ENCODE measurements around the gene TSEN2.

DNA sequence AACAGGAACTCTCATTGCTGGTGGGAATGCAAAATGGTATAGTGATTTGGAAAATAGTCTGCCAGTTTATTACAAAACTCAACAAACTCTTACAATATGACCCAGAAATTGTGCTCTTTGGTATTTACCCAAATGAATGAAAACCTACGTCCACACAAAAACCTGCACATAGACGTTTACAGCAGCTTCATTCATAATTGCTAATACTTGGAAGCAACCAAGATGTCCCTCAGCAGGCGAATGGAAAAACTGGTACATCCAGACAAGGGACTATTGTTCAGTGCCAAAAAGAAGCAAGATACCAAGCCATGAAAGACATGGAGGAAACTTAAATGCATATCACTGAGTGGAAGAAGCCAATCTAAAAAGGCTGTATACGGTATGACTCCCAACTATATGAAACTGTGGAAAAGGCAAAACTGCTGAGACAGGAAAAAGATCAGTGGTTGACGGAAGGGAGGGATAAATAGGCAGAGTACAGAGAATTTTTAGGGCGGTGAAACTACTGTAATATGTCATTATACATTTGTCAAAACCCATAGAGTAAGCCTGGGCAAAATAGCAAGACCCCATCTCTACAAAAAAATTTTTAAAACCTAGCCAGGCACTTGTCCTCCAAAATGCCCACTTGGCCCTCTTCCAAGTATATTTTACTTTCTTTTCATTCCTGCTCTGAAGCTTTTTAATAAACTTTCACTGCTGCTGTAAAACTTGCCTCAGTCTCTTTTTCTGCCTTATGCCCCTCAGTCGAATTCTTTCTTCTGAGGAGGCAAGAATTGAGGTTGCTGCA is 65.9 kb downstream of the TSEN2 start:
- TF ChIP-seq, protein P1, sequence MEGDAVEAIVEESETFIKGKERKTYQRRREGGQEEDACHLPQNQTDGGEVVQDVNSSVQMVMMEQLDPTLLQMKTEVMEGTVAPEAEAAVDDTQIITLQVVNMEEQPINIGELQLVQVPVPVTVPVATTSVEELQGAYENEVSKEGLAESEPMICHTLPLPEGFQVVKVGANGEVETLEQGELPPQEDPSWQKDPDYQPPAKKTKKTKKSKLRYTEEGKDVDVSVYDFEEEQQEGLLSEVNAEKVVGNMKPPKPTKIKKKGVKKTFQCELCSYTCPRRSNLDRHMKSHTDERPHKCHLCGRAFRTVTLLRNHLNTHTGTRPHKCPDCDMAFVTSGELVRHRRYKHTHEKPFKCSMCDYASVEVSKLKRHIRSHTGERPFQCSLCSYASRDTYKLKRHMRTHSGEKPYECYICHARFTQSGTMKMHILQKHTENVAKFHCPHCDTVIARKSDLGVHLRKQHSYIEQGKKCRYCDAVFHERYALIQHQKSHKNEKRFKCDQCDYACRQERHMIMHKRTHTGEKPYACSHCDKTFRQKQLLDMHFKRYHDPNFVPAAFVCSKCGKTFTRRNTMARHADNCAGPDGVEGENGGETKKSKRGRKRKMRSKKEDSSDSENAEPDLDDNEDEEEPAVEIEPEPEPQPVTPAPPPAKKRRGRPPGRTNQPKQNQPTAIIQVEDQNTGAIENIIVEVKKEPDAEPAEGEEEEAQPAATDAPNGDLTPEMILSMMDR (IDR thresholded peaks at IDR 0.05) = no peak
- no peak for TF ChIP-seq EP300 (IDR thresholded peaks at IDR 0.05)

Data from stomach (tissue), 4 donors.